Right atrium auricular region (tissue), 2 donors: Measurements from ENCODE around the gene RSU1. TPM values are rescaled to one million over a fixed set of nuclear protein-coding genes. Genes with fewer than 3 reads are reported as not detected.
"Not testable (repeated sequence)": the region's sequence is repeated elsewhere in the genome, so short reads cannot be mapped to it uniquely, and the experiment has no call there.

Experiments used
- DNase-seq: peaks from one replicate; pipeline ENCODE4 v3.0.0-alpha.2; 2019; ENCODE audit warnings: low spot score
- H3K27ac ChIP-seq, 2 donors: fragments of 200-600 bp; sonication (generic); 1 replicate in 1 of 2; 2 replicates in 1 of 2; pipeline ENCODE4 v1.5.1; 2016 to 2019
- H3K27me3 ChIP-seq, 2 donors: fragments of 200-600 bp; sonication (generic); one replicate each; pipeline versions ENCODE4 v1.5.1 to v1.6.0; 2017 to 2019
- H3K36me3 ChIP-seq: fragments of 200-600 bp; sonication (generic); one replicate; pipeline ENCODE4 v1.5.1; 2016
- H3K4me1 ChIP-seq, 2 donors: fragments of 200-600 bp; sonication (generic); one replicate each; pipeline versions ENCODE4 v1.5.1 to v1.6.0; 2017 to 2019
- H3K4me3 ChIP-seq, 2 donors: fragments of 200-600 bp; sonication (generic); 1 replicate in 1 of 2; 2 replicates in 1 of 2; pipeline ENCODE4 v1.5.1; 2017 to 2019; ENCODE audit warnings: mild to moderate bottlenecking in 1 of 2, moderate library complexity in 1 of 2
- H3K9me3 ChIP-seq, 2 donors: fragments of 200-600 bp; sonication (generic); one replicate each; pipeline ENCODE4 v1.5.1; 2019
- total RNA-seq, 2 donors: library from RNA; depleted of rRNA; stranded (reverse); fragments of >200 nt; gene quantifications; one replicate each; pipeline ENCODE4 v1.1.0, GENCODE V29; 2016
- TF ChIP-seq, protein P1 (sequence below), 2 donors: fragments of 200-600 bp; sonication (generic); IDR thresholded peaks; one replicate each; pipeline ENCODE4 v1.5.1; 2019; ENCODE audit warnings: antibody characterized with exemption in 2 of 2

The RSU1 gene
- total RNA-seq, 2 donors from 2014 or later: 40.3 to 45.4 TPM

DNA sequence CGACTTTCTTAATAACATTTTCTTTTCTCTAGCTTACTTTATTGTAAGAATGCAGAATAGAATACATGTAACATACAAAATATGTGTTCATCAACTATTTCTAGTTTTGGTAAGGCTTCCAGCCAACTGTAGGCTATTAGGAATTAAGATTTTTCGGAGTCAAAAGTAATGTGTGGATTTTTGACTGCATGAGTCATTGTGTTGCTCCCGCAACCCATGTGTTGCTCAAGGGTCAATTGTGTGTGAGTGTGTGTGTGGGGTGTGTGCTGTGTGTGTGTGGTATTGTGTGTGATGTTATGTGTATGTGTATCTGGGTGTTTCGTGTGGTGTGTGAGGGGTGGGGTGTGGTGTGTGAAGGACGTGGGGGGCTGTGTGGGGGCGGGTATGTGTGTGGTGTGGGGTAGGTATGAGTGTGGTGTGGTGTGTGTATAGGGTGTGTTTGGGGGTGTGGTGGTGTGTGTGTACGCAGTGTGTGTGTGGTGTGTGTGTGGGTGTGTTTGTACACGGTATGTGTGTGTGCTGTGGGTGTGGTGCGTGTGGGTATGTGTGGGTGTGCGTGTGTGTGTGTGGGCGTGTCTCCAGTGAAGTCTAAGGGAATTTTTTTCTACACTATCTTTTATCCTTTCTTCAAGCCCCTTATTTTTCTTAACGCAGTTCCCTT, 60.5 kb downstream of the RSU1 start:
- Histone ChIP-seq H3K36me3 (peaks cover 18% of the 10 kb centered on the region), H3K4me1 (no peaks in the 10 kb centered on the region), H3K4me3 (no peak overlapping the region), H3K27ac (no peak overlapping the region), H3K27me3 (no peaks in the 10 kb centered on the region), H3K9me3 (no peaks in the 10 kb centered on the region)
- TF ChIP-seq, protein P1, sequence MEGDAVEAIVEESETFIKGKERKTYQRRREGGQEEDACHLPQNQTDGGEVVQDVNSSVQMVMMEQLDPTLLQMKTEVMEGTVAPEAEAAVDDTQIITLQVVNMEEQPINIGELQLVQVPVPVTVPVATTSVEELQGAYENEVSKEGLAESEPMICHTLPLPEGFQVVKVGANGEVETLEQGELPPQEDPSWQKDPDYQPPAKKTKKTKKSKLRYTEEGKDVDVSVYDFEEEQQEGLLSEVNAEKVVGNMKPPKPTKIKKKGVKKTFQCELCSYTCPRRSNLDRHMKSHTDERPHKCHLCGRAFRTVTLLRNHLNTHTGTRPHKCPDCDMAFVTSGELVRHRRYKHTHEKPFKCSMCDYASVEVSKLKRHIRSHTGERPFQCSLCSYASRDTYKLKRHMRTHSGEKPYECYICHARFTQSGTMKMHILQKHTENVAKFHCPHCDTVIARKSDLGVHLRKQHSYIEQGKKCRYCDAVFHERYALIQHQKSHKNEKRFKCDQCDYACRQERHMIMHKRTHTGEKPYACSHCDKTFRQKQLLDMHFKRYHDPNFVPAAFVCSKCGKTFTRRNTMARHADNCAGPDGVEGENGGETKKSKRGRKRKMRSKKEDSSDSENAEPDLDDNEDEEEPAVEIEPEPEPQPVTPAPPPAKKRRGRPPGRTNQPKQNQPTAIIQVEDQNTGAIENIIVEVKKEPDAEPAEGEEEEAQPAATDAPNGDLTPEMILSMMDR (IDR thresholded peaks at IDR 0.05): no peak
- no peak for DNase-seq

DNA sequence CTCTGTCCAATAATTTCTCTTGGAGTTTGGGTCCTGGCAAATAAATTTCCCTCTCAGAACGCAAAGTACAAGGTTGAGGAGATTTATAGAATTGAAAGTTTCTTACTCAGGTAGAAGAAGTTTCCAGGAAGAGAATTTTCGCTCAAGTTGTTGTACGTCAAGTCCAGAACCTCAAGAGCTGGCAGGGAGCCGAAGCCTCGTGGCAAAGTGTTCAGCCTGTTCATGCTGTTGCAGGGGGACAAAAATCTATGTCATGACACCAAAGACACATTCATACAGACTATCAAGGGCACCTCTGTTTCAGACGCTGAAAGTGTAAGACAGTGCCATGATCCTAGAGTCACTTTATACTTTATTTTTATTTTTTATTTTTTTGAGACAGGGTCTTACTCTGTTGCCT, 62.5 kb downstream of the RSU1 start:
- Histone ChIP-seq H3K4me3 (no peak overlapping the region), H3K36me3 (peaks cover 30% of the 10 kb centered on the region), H3K9me3 (no peaks in the 10 kb centered on the region), H3K4me1 (no peaks in the 10 kb centered on the region), H3K27me3 (no peaks in the 10 kb centered on the region), H3K27ac (no peak overlapping the region)
- no peak for DNase-seq
- TF ChIP-seq, protein P1 (IDR thresholded peaks at IDR 0.05): no peak

DNA sequence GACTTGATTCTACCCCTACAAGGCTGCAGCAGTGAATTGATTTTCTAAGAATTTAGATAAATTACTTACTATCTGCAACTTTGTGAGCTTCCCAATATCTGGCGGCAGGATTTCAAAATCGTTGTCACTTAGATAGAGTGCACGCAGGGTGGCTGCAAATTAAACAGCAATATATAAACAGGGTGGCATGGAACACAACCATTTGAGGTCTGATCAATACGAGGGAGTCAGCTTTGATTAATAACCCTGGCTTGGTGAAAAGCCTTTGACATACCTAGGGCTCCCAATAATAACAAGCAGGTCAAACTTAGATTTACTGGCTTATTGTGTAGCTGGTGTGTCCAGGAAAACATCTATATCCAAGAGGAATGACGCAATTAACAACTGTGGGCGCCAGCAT, 64.4 kb downstream of the RSU1 start:
- not testable (repeated sequence) for H3K4me1 ChIP-seq, H3K27ac ChIP-seq, DNase-seq, H3K9me3 ChIP-seq, H3K4me3 ChIP-seq, H3K27me3 ChIP-seq
- peaks cover 30% of the 10 kb centered on the region for H3K36me3 ChIP-seq

DNA sequence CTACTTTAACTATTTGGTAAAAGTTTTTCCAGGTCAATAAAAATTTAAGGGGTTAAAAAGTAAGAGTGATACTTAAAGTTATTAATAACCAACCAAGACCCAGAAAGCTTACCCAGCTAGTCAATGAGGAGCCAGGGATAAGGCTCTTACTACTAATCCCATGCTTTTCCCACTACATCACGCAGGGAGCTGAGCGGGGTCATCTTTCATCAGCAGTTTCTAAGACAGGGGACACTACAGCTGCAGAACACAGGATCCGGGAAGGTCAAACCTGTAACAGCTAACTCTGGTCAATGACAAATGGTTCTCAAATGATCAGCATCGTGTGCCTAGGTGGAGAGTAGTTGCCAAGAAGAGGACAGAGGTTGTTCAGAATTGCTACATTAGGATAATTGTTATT, 65.1 kb downstream of the RSU1 start:
- no peak for DNase-seq
- no peak overlapping the region for H3K4me3 ChIP-seq
- no peak overlapping the region for H3K27ac ChIP-seq
- H3K27me3 ChIP-seq: no peaks in the 10 kb centered on the region
- TF ChIP-seq, protein P1 (IDR thresholded peaks at IDR 0.05): no peak
- H3K9me3 ChIP-seq: no peaks in the 10 kb centered on the region
- H3K4me1 ChIP-seq: no peaks in the 10 kb centered on the region
- peaks cover 24% of the 10 kb centered on the region for H3K36me3 ChIP-seq

DNA sequence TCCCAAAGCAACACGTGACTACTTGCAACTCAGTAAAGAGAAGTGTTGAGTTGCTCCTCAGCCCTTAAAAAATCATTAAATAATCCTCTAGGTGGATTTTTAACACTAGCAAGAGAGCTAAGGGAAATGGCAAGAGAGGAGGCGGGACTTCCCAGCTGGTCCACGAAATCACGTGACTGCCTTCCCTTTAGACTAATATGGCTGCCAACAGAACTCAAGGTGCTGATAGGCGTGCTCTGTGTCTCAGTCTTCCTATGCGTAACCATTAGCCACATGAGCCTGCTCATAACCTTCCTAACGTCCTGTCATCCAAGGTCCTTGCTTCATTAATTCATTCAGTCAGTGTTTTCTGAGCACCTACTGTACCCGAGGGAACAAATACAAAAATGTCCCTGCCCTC, 66.0 kb downstream of the RSU1 start:
- Histone ChIP-seq H3K9me3 (no peaks in the 10 kb centered on the region), H3K4me3 (no peak overlapping the region), H3K27me3 (no peaks in the 10 kb centered on the region), H3K27ac (no peak overlapping the region), H3K4me1 (no peaks in the 10 kb centered on the region), H3K36me3 (peaks cover 23% of the 10 kb centered on the region)
- TF ChIP-seq, protein P1 (IDR thresholded peaks at IDR 0.05): no peak
- DNase-seq: no peak

DNA sequence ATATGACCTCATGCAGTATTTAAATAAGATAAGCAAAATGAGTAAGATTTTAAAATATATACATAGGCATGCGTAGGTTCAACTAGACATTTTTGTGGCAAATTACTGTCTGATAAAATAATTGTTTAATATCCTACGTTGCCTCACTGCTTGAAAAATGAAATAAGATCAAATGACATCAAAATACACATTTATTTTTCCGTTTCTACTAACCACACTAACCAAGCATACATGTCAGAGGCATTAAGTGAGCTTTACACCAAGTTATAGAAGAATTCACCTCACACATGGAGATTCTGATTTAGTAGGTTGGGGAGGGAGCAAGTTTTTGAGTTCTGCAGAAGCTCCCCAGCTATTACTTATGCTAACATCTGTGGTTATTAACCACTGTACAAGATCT, 66.8 kb downstream of the RSU1 start:
- Histone ChIP-seq H3K9me3 (no peaks in the 10 kb centered on the region), H3K27me3 (no peaks in the 10 kb centered on the region), H3K4me1 (no peaks in the 10 kb centered on the region), H3K27ac (no peak overlapping the region), H3K4me3 (no peak overlapping the region), H3K36me3 (peaks cover 23% of the 10 kb centered on the region)
- TF ChIP-seq, protein P1 (IDR thresholded peaks at IDR 0.05): no peak
- DNase-seq: no peak
